T1000 (cell line): ENCODE results near the gene ZNF236.
"Not testable (repeated sequence)": the region's sequence is repeated elsewhere in the genome, so short reads cannot be mapped to it uniquely, and the experiment has no call there.

Experiments
- DNase-seq: peaks from one replicate; lab custom pipeline; 2025; ENCODE audit warnings: mixed read lengths; lab: John Stamatoyannopoulos, UW

Gene ZNF236

GRCh38 chr18:76988031-76988826, 165.9 kb downstream of the ZNF236 start:
- DNase-seq: no peak

DNA sequence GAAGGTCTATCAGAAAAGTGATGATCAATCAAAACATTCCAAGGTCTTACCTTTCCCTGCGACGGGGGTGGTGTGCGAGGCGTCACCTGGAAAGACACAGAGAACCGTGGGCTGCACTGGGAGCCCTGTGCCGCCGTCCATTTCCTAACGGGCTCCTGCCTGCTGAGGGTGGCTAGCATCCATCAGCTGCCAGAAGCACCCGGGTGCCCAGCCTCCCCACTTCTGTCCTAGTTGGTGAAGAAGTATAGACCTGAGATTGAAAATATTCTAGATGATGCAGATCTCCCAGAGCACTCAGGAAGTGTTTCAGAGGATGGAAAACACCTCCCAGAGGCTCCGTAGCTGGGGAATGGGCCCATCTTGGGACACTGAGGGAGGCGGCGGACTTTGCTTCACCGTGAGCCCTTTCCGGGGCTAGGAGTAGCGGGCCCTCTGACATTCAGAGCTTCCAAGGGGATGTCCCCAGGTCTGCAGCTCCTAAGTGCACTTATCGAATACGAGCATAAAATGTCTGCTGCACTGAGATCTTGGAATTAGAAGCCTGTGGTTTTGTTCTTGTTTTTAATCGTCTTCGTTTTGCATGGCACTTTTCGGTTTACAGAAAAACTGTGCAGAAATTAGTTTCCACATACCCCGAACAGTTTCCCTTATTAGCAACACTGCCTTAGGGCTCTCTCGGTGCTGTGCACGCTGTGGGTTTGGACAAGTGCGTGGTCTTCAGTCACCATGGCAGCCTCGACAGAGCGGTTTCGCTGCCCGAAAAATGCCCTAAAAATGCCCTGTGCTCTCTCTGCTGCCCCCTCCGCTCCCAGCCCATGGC, 166.7 kb downstream of the ZNF236 start:
- no peak for DNase-seq

- DNase-seq: no peak
These were observed 167.4 kb downstream of the ZNF236 start for GRCh38 chr18:76989647-76990190.

DNA sequence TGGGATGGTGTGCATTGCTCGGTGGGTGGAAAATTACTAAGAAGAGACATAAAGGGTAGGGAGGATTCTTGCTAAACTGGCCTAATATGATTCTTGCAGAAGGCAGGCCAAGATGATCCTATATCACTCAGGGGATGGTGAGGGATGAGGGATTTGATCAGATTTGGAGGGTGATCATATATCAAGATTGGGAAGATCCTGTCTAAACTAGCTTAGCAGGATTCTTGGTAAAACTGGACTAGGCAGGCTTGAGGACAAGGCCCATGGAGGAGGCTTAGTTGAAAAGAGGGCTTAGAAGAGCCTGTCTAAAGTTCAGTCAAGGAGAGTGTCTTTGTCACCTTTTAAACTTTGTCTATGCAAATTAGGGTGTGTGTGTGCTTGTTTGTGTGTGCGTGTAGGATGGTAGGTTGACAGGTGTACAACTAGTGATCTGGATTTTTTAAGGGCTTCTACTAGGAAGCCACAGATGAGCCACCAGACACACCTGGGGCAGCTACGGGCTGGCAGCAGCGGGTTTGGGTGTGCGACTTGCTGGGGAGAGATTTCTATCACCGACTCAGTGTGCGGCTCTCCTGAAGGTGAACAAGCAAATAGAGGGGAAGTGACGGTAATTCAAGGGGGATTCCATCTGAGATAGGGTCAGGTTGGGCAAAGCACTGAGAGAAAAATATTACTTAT, 168.1 kb downstream of the ZNF236 start:
- DNase-seq: not testable (repeated sequence)

- DNase-seq: no peak
These were observed 168.8 kb downstream of the ZNF236 start for GRCh38 chr18:76991021-76991688.

GRCh38 chr18:76992226-76993084, 170.1 kb downstream of the ZNF236 start:
- no peak for DNase-seq

DNA sequence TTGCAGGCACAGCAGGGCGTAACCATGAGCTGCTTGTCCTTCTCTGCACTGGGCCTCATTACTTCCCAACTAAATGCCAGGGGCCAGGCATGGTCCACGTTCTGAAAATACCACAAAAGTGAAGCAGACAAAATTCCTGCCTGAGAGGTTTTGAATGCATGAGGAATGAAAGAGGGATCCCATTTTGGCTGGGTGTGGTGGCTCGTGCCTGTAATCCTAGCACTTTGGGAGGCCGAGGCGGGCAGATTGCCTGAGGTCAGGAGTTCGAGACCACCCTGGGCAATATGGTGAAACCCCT, 170.7 kb downstream of the ZNF236 start:
- no peak for DNase-seq

DNA sequence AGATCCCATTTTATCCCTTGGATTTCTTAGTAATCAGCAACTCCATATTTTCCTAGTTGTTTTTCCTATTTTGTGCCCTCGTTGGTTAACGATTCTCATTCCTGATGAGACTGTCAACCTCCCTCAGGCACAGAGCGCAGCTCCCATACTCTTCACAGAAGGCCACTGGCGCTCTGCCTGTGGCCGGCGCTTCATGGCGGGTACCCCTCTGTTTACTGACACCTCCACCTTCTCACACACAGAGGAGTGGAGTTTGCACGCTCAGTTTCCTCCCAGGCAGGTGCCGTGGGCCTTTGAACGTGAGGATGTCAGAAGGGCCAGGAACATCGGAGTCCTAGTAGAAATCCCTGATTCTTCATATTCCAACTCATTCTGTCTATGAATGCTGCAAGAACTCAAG, 171.2 kb downstream of the ZNF236 start:
- DNase-seq: no peak

- no peak for DNase-seq
These were observed 171.8 kb downstream of the ZNF236 start for GRCh38 chr18:76994086-76994654.

GRCh38 chr18:76995896-76996295, 173.5 kb downstream of the ZNF236 start:
- no peak for DNase-seq

DNA sequence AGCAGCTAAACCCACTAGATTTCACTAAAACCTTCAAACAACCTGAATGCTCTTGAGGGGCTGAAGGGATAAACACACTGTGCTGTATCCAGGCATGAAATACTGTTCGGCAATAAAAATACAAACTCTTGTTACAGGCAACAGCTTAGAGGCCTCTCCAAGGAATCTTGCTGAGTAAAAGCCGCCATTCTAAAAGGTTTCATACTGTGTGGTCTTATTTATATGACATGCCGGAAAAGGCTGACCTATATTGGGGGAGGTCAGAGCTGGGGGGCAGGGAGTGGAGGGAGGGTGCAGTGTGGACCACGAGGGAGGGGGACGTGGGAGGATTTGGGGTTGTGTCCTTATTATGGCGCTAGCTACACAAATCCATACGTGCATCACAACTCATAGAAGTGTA, 174.1 kb downstream of the ZNF236 start:
- DNase-seq: no peak

DNA sequence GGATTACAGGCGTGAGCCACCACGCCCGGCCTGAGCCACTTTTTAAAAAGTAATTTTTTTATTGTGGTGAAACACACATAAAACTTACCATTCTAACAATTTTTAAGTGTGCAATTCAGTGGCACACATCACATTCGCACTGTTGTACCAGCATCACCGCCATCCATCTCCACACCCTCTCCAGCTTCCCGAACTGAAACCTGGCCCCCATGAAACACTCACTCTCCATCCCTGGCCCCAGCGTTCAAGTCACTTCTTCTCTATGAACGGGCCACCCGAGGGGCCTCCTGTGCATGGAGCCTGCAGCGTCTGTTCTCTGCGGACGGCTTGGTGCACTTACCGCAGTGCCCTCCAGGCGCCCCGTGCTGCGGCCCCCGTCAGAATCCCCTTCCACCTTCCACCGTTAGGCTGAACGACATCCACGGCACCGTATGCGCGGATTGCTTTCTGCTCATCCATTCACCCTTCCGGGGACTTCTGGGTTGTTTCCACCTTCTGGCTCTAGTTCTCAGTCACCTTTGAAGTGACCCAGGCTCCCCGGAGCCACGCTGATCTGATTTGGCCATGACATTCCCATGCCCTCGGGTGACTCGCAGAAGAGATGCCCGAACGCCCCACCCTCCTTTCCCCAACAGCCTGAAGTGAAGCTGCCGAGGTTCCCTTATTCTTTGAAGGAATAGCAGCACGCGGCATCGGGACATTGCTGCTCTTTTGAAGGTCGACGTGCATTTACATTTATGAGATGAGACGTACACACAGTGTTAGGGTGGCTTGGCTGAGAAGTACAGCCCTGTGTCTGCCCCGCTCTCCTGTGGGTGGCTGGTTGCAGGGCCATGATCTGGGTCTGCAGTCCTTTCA, 175.8 kb downstream of the ZNF236 start:
- DNase-seq: no peak

- no peak for DNase-seq
These were observed 176.7 kb downstream of the ZNF236 start for GRCh38 chr18:76999077-76999476.

GRCh38 chr18:77000527-77000926, 178.2 kb downstream of the ZNF236 start:
- no peak for DNase-seq

DNA sequence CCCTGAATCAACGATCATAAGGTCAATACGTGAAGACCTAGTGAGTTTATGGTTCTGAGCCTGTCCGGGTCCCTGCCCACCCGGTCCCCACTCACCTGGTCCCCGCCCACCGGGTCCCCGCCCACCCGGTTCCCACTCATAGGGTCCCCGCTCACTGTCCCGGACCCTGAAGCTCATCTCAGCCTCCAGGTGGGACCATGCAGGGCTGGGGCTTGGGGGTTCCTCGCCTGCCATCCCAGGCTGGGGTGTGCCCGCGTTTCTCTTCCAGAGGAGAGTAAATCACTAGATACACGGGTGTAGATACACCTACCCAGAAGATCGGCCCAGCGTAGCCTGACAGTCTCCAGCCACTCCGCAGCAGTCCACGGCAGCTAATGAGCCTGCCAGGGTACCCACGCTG, 178.7 kb downstream of the ZNF236 start:
- DNase-seq: no peak

- no peak for DNase-seq
These were observed 179.6 kb downstream of the ZNF236 start for GRCh38 chr18:77001979-77002378.

DNA sequence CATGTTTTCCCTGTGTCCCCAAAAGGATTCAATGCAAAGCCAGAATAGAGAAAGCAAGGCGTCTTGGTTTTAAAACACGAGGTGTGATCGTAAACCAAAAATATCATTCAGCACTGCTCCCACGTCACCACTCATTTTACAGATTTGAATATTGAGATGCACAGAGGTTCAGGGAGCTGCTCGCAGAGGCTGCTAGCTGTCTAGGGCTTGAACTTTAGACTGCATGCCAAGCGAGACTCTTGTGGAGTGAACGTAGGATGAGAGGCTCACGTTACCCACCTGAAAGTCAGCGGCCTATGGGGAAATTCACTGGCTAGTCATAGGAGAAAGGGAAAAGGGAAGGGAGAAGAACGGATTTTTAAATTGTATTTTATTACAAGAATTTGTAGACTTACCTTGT, 180.1 kb downstream of the ZNF236 start:
- DNase-seq: no peak

- DNase-seq: no peak
These were observed 181.0 kb downstream of the ZNF236 start for GRCh38 chr18:77003316-77003715.

GRCh38 chr18:77004555-77005380, 182.4 kb downstream of the ZNF236 start:
- DNase-seq: no peak
